Stimulated activated naive B cell treated with anti-CD40 and anti-IgM and Interleukin-4, amounts not matched to agents 10 μg/mL and 1 μg/mL and 100 μg/mL, for 72 hours (primary cell): Measurements from ENCODE around the gene RPL10.

Experiments
- ATAC-seq, 2 donors: fragments of 150-1000 bp; cut with Tn5 transposase; replicated peaks; 2 replicates each; pipeline ENCODE4 v1.10.0; 2021; ENCODE audit warnings: moderate library complexity in 1 of 2
- DNase-seq: peaks from one replicate; pipeline ENCODE4 v3.0.0; 2021
- H3K27ac Mint-ChIP-seq: one replicate; pipeline ENCODE4 v1.8.0; 2022; ENCODE audit warnings: mild to moderate bottlenecking, mixed read lengths
- H3K27me3 Mint-ChIP-seq, 2 donors: one replicate each; pipeline ENCODE4 v1.8.0; 2022; ENCODE audit warnings: mixed read lengths in 2 of 2
- H3K36me3 Mint-ChIP-seq, 2 donors: one replicate each; pipeline ENCODE4 v1.8.0; 2022; ENCODE audit warnings: mixed read lengths in 2 of 2, mild to moderate bottlenecking in 1 of 2
- H3K4me1 Mint-ChIP-seq, 2 donors: one replicate each; pipeline ENCODE4 v1.8.0; 2022; ENCODE audit warnings: mixed read lengths in 2 of 2, mild to moderate bottlenecking in 1 of 2
- H3K4me3 Mint-ChIP-seq, 2 donors: one replicate each; pipeline ENCODE4 v1.8.0; 2022; ENCODE audit warnings: mild to moderate bottlenecking in 2 of 2, mixed read lengths in 2 of 2, moderate library complexity in 1 of 2
- H3K9me3 Mint-ChIP-seq, 2 donors: one replicate each; pipeline ENCODE4 v1.8.0; 2022; ENCODE audit warnings: mixed read lengths in 2 of 2, mild to moderate bottlenecking in 1 of 2

Gene RPL10

DNA sequence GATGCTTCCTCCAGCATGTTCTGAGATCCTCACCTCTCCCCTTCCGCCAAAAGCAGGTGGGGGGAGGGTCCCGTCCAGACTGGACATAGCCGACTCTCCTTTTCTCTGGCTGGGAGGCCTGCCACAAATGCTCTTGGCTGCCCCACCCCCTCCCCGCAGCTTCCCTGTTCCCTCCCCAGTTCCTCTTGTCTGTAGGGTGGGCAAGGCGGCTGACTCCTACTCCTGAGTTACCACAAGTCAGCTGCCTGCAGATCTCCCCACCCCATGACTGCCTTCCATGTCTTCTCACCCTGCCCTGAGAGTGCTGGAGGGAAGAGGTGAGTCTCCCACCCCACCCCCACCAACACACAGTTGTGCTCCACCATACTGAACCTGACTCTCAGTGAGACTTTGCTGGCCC is 33.2 kb downstream of the RPL10 start:
- no peaks in the 10 kb centered on the region for H3K9me3 Mint-ChIP-seq
- peaks cover 18 to 38% of the 10 kb centered on the region in 2 donors for H3K36me3 Mint-ChIP-seq
- peaks cover 34 to 37% of the 10 kb centered on the region in 2 donors for H3K4me1 Mint-ChIP-seq
- DNase-seq: no peak
- no peak for ATAC-seq
- no peak overlapping the region for H3K27ac Mint-ChIP-seq
- no peaks in the 10 kb centered on the region for H3K27me3 Mint-ChIP-seq
- H3K4me3 Mint-ChIP-seq: peak overlapping the region in 1 of 2 donors; percentile 11

DNA sequence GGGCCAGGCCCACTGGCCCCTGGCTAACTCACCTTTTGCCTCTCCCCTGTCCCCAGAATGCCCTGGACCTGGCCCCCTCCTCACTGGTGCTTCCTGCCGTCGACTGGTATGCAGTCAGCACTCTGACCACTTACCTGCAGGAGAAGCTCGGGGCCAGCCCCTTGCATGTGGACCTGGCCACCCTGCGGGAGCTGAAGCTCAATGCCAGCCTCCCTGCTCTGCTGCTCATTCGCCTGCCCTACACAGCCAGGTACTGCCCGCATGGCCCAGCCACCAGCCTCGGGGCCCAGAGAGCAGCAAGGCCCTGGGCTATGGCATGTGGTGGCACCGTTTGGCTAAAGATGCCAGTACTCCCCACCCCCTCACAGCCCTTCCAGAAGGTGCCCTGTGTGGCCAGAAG is 34.0 kb downstream of the RPL10 start:
- Mint-ChIP-seq H3K27me3 (no peaks in the 10 kb centered on the region), H3K4me3 (no peak overlapping the region), H3K36me3 (peaks cover 18 to 40% of the 10 kb centered on the region in 2 donors), H3K27ac (no peak overlapping the region), H3K9me3 (no peaks in the 10 kb centered on the region), H3K4me1 (peaks cover 34 to 37% of the 10 kb centered on the region in 2 donors)
- DNase-seq (no peak), ATAC-seq (no peak)

DNA sequence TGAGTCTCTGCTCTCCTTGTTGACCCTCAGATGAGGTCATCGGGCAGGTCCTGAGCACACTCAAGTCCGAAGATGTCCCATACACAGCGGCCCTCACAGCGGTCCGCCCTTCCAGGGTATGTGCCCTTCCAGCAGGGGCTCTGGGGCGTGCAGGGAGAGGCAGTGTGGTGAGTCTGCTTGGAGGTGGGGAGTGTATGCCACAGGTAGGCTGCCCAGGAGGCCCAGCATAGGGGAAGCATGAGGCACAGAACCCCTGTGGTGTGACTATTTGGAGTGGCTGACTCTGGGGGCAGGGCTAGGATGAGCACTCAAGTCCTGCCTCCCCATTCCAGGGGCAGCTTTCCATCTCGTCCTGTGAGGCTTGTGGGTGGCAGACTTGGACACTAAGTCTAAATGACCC is 35.4 kb downstream of the RPL10 start:
- H3K9me3 Mint-ChIP-seq: peaks cover 0 to 4% of the 10 kb centered on the region in 2 donors
- peaks cover 20 to 41% of the 10 kb centered on the region in 2 donors for H3K36me3 Mint-ChIP-seq
- ATAC-seq (no peak), DNase-seq (no peak)
- no peak overlapping the region for H3K4me3 Mint-ChIP-seq
- H3K4me1 Mint-ChIP-seq: peaks cover 29 to 30% of the 10 kb centered on the region in 2 donors
- no peaks in the 10 kb centered on the region for H3K27me3 Mint-ChIP-seq
- H3K27ac Mint-ChIP-seq: peak overlapping the region; percentile 26

DNA sequence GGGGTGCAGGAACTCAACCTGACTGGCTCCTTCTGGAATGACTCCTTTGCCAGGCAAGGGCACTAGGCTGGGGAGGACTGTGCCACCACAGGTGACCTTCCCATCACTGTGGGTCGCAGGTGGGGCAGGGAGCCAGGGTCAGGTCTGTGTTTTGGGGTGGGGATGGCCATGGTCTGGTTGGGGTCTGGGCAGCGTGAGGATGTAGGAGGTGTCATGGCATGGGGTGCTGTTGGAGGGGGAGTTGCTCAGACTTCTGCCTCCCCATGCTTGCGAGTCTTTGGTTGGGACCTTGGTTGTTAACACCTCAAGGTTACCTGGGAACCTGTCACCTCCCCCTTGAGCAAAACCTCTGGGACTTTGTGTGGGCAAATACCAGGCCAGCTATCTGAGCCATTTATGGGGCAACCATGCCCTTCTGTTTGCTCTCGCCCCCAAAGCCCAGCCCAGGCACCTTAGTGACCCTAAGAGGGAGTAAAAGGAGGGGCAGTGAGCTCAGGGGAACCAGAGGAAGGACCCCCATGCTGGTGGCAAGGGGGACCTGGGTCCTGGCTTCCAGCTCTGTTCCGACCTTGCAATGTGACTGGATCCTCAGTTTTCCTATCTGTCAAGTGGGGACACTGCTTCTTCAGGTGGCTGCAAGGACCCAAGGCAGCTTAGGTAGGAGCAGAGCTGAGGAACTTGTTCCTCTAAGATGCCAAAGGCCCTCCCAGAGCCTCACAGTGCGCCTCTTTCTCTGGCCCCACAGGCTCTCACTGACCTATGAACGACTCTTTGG is 36.4 kb downstream of the RPL10 start:
- peaks cover 20 to 43% of the 10 kb centered on the region in 2 donors for H3K36me3 Mint-ChIP-seq
- DNase-seq: no peak
- no peak for ATAC-seq
- H3K4me3 Mint-ChIP-seq: no peak overlapping the region
- H3K4me1 Mint-ChIP-seq: peaks cover 24% of the 10 kb centered on the region in 2 donors
- no peaks in the 10 kb centered on the region for H3K27me3 Mint-ChIP-seq
- H3K27ac Mint-ChIP-seq: no peak overlapping the region
- H3K9me3 Mint-ChIP-seq: peaks cover 0 to 4% of the 10 kb centered on the region in 2 donors

DNA sequence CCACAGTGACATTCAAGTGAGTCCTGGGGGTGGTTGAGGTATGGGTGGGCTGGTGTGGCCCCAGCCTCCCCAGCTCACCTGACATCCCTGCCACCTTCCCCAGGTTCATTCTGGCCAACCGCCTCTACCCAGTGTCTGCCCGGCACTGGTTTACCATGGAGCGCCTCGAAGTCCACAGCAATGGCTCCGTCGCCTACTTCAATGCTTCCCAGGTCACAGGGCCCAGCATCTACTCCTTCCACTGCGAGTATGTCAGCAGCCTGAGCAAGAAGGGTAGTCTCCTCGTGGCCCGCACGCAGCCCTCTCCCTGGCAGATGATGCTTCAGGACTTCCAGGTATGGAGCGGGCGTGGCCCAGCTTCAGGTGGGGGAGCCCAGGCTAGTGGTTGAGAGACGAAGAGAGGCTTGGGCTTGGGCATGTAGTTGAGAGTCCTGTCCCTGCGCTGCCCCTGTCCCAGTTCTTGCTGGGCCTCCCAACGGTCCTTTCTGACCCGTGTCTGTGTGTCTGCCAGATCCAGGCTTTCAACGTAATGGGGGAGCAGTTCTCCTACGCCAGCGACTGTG is 37.1 kb downstream of the RPL10 start:
- DNase-seq (no peak), ATAC-seq (no peak)
- H3K9me3 Mint-ChIP-seq: peaks cover 0 to 4% of the 10 kb centered on the region in 2 donors
- no peak overlapping the region for H3K27ac Mint-ChIP-seq
- H3K4me3 Mint-ChIP-seq: no peak overlapping the region
- H3K27me3 Mint-ChIP-seq: no peaks in the 10 kb centered on the region
- peaks cover 20 to 46% of the 10 kb centered on the region in 2 donors for H3K36me3 Mint-ChIP-seq
- peaks cover 20 to 23% of the 10 kb centered on the region in 2 donors for H3K4me1 Mint-ChIP-seq

DNA sequence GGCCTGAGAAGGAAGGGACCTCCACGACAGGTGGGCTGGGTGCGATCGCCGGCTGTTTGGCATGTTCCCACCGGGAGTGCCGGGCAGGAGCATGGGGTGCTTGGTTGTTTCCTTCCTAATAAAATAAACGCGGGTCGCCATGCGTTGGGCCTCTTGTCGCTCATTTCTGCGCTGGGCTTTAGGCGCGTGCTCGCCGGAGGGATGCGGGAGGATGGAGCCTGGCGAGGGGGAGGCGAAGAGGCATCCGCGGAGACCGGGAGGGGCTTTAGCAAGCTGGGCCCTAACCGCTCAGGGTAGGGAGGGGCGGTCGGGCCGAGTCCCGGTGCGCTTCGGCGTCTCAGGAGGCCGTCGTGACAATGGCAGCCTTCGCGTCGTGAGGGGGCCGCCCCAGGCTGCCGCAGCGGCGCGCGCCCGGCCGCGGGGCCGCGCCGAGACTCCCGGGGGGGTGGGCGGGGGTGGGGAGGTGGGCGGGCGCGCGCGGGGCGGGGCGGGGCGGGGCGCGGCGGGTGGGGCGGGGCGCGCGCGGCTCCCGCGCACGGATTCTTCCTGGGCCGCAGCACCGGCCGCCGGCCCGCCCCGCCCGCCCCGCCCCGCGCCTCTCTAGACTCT is 38.3 kb downstream of the RPL10 start:
- peaks cover 0 to 4% of the 10 kb centered on the region in 2 donors for H3K9me3 Mint-ChIP-seq
- H3K4me1 Mint-ChIP-seq: peaks cover 8 to 14% of the 10 kb centered on the region in 2 donors
- H3K4me3 Mint-ChIP-seq: peak overlapping the region; percentile 83 to 85
- peaks cover 15 to 49% of the 10 kb centered on the region in 2 donors for H3K36me3 Mint-ChIP-seq
- peak overlapping the region; percentile 94 for H3K27ac Mint-ChIP-seq
- DNase-seq (peak; percentile 15), ATAC-seq (peak; percentile 79 to 81)
- H3K27me3 Mint-ChIP-seq: no peaks in the 10 kb centered on the region

DNA sequence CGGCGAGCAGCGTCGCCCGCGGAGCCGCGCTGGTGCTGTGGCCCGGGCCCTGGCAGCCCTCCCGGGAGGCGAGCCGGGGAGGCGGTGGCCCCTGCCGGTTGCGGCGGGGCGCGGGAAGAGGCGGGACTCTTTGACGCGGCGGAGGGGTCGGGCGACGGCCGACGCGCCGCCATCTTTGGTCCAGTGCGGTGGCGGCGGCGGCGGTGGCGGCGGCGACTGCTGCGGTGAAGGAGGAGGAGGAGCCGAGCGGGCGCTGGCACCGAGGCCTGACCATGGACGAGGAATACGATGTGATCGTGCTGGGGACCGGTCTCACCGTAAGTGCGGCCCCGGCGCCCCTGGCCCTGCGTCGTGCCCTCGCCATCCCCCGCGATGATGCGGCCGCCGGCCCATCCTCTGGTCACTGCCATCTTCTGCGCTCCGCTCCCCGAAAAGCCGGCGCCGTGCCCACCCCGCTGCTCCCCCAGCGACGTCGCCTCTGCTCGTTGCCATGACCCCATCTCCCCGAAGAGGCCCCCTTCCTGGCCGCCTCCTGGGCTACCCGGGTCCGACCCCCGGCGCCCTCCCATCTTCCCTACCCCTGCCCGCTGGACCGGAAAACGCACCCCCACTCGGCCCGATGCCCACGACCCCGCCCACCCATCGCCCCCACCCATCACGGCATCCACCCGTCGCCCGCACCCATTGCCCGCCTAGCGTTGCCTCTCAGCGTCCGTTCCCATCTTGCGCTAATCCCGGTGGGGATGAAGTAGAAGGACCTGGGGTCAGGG is 39.0 kb downstream of the RPL10 start, which contains the start of gene GDI1:
TSS of gene GDI1 (plus strand) at position 172 of the 770 bp plus-strand sequence. CDS start at position 273, 101 bp downstream.
- ATAC-seq (peak; percentile 60 to 74), DNase-seq (peak; percentile 42)
- H3K4me3 Mint-ChIP-seq: peak within 1 kb of the TSS; percentile 86 to 89
- H3K4me1 Mint-ChIP-seq: peaks cover 4 to 10% of the 10 kb centered on the region in 2 donors
- no peaks in the 10 kb centered on the region for H3K27me3 Mint-ChIP-seq
- H3K36me3 Mint-ChIP-seq: peaks cover 13 to 50% of the 10 kb centered on the region in 2 donors
- peak within 1 kb of the TSS; percentile 94 for H3K27ac Mint-ChIP-seq
- peaks cover 0 to 4% of the 10 kb centered on the region in 2 donors for H3K9me3 Mint-ChIP-seq

DNA sequence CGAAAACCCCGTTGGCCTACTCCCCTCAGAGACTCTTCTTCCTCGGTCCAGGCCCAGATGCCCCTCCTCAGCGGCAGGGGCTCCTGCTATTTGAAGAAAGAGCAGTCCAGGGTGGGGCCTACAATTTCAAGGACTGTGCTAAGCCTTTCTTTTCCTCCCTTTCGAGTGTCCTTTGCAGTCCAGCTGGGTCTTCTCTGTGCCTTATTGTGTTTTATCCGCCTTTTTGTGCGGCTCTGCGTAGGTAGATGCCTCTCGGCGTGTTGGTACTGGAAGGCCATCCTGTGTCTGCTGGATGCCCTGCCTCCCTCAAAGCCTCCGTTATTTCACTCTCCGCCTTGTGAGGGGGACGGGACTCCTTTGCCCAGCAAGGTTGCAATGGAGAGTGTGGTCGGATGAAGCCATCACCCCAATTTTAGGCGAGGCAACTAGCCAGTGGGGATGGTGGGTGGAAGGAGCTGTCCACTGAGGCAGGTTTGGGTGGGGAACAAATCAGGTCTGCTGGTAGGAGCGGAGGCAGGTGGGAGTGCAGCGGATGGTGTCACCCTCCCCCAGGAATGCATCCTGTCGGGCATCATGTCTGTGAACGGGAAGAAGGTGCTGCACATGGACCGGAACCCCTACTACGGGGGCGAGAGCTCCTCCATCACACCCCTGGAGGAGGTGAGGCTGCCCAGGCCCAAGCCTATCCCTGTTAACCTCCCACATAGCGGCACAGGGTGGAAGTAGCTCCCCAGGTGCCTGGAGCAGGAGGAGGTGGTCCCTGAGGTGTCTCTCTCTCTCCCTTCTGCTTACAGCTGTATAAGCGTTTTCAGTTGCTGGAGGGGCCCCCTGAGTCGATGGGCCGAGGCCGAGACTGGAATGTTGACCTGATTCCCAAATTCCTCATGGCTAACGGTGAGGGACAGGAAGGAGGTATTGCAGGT is 40.1 kb downstream of the RPL10 start:
- H3K4me1 Mint-ChIP-seq: peaks cover 2 to 9% of the 10 kb centered on the region in 2 donors
- peak overlapping the region; percentile 17 for H3K27ac Mint-ChIP-seq
- ATAC-seq: no peak

DNA sequence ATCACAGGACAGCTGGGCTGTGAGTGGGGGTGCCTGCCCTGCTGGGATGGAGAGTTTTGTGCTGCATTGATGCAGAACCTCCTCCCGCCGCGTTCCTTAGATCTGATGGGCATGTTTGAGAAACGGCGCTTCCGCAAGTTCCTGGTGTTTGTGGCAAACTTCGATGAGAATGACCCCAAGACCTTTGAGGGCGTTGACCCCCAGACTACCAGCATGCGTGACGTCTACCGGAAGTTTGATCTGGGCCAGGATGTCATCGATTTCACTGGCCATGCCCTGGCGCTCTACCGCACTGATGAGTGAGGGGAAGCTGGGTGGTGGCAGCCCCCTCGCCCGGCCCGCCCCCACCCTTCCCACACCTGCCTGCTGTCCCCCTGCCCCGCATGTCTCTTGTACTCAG is 41.7 kb downstream of the RPL10 start:
- H3K36me3 Mint-ChIP-seq: peaks cover 3 to 38% of the 10 kb centered on the region in 2 donors
- peaks cover 0 to 4% of the 10 kb centered on the region in 2 donors for H3K9me3 Mint-ChIP-seq
- no peak overlapping the region for H3K27ac Mint-ChIP-seq
- H3K27me3 Mint-ChIP-seq: no peaks in the 10 kb centered on the region
- peaks cover 7 to 12% of the 10 kb centered on the region in 2 donors for H3K4me1 Mint-ChIP-seq
- DNase-seq: no peak
- no peak overlapping the region for H3K4me3 Mint-ChIP-seq
- ATAC-seq: no peak

More for the DNA sequence above, 40.1 kb downstream of the RPL10 start:
- Mint-ChIP-seq H3K36me3 (peaks cover 13 to 43% of the 10 kb centered on the region in 2 donors), H3K4me3 (peak overlapping the region; percentile 86 to 89), H3K27me3 (no peaks in the 10 kb centered on the region), H3K9me3 (peaks cover 0 to 4% of the 10 kb centered on the region in 2 donors)
- DNase-seq: no peak

DNA sequence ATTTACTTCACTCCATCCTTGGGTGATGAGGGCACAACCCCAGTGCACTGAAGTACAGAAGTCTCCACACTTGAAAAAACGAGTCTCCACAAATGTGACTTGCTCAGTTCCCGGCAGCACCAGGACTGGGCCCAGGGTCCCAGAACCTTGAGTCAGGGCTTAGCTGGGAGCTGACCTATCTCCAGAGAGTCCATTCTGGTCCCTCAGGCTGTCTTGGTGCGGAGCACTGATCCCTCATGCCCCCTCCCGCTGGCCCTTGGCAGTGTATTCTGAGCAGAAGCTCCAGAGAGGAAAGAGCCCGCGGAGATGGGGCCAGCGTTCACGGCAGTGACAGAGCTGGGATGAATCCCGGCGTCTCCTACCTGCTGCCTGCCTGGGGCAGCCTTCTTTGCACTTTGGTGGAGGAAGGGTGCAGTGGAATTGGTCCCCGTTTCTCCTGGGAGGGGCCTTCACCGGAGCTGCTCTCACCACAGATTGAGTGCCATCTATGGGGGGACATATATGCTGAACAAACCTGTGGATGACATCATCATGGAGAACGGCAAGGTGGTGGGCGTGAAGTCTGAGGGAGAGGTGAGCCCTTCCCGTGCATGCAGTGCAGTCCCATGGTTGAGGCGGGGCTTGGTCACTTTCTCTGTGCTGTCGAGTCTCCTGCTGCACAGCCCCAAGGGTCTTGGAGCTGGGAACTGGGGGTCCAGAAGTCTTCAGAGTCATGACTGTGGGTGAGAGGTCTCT is 42.6 kb downstream of the RPL10 start:
- Mint-ChIP-seq H3K4me3 (no peak overlapping the region), H3K36me3 (peaks cover 3 to 30% of the 10 kb centered on the region in 2 donors), H3K4me1 (peaks cover 7 to 10% of the 10 kb centered on the region in 2 donors), H3K27ac (no peak overlapping the region), H3K9me3 (peaks cover 0 to 4% of the 10 kb centered on the region in 2 donors), H3K27me3 (no peaks in the 10 kb centered on the region)
- DNase-seq: no peak
- no peak for ATAC-seq

DNA sequence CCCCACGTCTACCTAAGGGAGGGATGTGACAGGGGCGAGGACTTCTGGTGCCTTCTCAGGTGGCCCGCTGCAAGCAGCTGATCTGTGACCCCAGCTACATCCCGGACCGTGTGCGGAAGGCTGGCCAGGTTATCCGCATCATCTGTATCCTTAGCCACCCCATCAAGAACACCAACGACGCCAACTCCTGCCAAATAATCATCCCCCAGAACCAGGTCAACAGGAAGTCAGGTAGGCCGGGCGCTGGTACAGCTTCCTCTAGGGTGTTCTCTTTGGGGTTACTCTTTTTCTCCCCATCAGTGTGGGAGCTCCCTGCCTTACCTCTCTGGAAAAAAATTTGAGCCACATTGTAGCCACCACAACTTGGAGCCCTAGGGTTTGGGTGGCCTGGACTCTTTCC is 43.4 kb downstream of the RPL10 start:
- H3K4me3 Mint-ChIP-seq: no peak overlapping the region
- peaks cover 10 to 14% of the 10 kb centered on the region in 2 donors for H3K4me1 Mint-ChIP-seq
- no peak overlapping the region for H3K27ac Mint-ChIP-seq
- H3K27me3 Mint-ChIP-seq: no peaks in the 10 kb centered on the region
- peaks cover 0 to 4% of the 10 kb centered on the region in 2 donors for H3K9me3 Mint-ChIP-seq
- ATAC-seq (no peak), DNase-seq (no peak)
- H3K36me3 Mint-ChIP-seq: peaks cover 6 to 29% of the 10 kb centered on the region in 2 donors

DNA sequence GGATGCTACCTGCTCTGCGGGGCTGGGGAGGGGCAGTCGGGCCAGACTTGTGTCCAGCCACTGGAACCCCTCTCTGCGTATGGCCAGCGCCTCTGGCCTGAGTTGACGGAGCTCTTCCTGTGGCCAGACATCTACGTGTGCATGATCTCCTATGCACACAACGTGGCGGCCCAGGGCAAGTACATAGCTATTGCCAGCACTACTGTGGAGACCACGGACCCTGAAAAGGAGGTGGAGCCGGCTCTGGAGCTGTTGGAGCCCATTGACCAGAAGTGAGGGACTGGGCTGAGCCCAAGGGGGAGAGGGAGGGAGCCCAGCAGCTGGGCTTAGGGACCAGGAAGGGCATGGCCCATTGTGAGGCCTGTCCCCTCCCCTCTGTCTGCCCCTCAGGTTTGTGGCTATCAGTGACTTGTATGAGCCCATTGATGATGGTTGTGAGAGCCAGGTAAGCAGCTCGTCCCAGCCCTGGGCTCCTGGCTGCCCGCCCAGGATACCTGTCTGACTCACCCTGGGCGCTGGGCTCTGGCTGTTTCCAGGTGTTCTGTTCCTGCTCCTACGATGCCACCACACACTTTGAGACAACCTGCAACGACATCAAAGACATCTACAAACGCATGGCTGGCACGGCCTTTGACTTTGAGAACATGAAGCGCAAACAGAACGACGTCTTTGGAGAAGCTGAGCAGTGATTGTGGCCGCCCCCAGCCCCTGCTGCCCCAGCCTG is 44.0 kb downstream of the RPL10 start:
- H3K27me3 Mint-ChIP-seq: no peaks in the 10 kb centered on the region
- H3K9me3 Mint-ChIP-seq: peaks cover 0 to 4% of the 10 kb centered on the region in 2 donors
- H3K36me3 Mint-ChIP-seq: peaks cover 9 to 34% of the 10 kb centered on the region in 2 donors
- ATAC-seq (no peak), DNase-seq (no peak)
- no peak overlapping the region for H3K4me3 Mint-ChIP-seq
- no peak overlapping the region for H3K27ac Mint-ChIP-seq
- H3K4me1 Mint-ChIP-seq: peaks cover 13 to 20% of the 10 kb centered on the region in 2 donors
